HG03175 (cell line): Measurements from ENCODE around the gene INPP5D.
"Not testable (repeated sequence)": the region's sequence is repeated elsewhere in the genome, so short reads cannot be mapped to it uniquely, and the experiment has no call there.

Experiments used
- ATAC-seq: cut with Tn5 transposase; IDR thresholded peaks from one replicate; pipeline ENCODE4 v1.9.1; 2021; ENCODE audit warnings: mild to moderate bottlenecking, moderate library complexity; ENCODE audit not compliant: unreplicated experiment

The INPP5D gene

GRCh38 chr2:233089851-233090250, 29.7 kb downstream of the INPP5D start:
- ATAC-seq, result no peak

DNA sequence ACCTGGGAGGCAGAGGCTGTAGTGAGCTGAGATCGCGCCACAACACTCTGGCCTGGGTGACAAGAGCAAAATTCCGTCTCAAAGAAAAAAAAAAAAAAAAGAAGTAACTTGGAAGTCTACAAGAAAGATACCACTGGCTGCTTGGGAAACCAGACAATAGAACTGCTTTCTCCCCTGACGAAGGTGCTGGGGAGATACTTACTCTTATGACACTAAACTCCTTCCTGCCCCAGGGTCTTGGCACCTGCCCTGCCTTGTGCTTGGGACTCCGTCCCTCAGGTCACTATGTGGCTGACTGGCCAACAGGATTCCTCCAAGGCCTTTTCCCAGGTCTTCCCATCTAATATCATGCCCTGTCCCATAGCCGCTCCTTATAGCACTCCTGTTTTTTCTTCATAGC, 30.7 kb downstream of the INPP5D start:
- no peak for ATAC-seq

DNA sequence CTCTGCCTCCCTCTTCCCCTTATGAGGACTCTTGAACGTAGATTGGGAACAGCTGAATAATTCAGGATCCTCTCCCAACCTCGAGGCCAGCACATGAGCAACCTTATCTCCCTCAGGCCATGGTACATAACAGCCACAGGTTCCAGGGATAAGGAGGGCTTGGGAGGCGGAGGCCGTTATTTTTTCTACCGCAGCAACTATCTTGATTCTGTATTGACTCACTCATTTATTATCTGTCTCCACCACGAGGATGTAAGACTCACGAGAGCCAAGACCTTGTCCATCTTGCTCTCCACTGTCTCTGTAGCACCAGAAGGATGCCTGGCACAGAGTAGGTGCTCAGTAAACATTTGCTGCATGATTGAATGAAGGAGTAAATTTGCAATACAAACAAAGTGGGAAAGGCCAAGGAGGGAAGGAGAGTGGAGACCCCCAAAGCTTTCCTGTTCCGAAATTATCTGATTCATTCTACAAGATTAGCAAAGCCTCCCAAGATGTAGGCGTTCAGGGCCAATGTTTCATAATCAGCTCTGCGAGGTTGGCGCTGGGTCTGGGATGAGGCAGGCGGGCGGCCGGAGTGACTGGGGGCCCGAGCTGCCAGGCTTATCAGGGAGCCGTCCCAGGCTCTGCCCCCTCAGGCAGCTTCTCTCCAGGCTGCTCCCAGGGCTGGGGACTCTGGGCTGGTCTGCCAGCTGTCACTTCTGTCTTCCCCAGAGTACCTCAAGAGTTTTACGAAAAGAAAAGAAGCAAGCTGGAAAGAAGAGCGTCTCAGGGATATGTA, 31.6 kb downstream of the INPP5D start:
- no peak for ATAC-seq

- no peak for ATAC-seq
Observed at GRCh38 chr2:233092432-233093165, 32.5 kb downstream of the INPP5D start.

- no peak for ATAC-seq
Observed at GRCh38 chr2:233093166-233093448, 33.0 kb downstream of the INPP5D start.

DNA sequence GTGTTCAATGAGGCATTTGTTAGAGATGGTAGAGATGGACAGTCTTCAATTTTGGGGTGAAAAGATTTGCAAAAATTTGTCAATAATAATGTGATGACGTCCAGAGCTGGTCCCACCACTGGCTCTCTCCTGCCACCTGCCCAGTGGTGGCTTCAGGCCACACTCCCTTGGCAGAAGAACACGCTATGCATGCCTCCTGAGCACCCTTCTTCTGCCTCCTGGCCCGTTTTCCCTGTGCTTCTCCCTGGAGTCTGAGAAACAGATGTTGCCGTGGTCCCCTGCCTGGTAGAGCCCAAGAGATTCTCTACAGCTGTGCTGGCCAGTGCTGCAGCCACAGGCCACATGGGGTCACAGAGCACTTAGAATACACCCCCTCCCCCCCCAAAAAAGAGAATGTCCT, 33.6 kb downstream of the INPP5D start:
- ATAC-seq, result no peak

DNA sequence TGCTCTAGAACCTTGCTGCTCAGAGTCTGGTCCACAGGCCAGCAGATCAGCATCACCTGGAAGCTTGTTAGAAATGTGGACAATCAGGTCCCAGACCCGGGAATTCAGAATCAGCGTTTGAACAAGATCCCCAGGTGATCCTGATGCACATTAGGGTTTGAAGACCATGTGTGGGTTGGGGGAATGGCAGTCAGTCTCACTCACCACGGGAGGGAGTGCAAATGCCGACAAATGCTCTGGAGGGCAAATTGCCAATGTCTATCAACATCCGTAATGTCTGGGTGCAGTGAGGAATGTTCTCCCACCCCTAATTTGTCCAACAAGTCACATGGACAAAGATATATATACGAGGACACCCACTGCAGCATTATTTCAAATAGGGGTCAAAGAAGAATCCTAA, 34.5 kb downstream of the INPP5D start:
- ATAC-seq, result no peak

DNA sequence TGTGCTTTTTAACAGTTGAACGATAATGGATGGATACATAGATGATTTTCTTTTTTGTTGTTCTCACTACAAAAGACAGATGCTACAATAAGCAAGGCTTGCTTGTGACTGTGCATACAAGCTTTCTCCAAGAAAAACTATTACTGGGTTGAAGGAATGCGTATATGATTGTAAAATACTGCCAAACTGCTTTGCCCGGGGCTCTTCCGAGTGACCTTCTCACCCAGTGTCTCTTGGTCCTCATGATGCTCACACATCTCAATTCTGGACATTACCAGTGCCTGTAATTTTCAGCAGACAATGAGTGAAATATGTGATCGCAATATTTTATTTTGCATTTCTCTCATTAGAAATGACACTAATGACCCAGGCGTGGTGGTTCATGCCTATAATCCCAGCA, 35.9 kb downstream of the INPP5D start:
- ATAC-seq, result no peak

DNA sequence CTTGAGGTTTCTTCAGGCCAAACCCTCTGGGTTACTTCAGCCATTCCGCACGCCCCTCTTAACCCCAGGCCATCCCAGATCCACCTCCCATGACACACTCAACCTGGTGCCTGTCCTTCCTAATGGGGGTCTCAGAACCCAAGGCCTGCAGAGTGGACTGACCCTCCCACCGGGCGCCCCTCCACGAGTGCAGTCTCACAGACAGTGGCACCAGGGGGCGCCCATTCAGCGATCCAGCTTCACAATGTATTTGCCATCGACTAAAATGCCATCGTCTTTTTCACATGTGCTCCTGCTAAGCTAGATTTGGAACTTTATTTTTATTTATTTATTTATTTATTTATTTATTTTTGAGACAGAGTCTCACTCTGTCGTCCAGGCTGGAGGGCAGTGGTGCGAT, 38.5 kb downstream of the INPP5D start:
- no peak for ATAC-seq

- not testable (repeated sequence) for ATAC-seq
Observed at GRCh38 chr2:233099820-233100191, 39.7 kb downstream of the INPP5D start.

GRCh38 chr2:233100192-233100998, 40.3 kb downstream of the INPP5D start:
- ATAC-seq, result peak; percentile 78

DNA sequence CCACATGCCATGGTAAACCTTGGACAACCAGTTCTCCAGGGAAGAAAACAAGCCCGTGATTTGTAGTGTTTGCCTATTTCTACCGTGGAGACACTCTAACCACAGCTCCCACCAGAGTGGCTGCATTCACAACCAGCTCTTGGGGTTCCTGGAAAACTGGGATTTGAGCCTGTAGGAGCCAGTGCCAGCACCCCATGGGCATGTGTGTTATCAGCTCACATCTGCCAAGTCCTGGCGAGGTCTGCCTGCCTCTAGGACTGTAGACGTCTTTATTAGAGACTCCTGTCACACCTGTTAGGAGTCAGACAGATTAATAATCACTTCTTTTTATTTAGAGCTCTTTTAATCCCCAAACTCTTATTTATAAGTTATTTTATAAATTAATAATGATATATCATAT, 41.0 kb downstream of the INPP5D start:
- no peak for ATAC-seq

GRCh38 chr2:233101816-233102215, 41.7 kb downstream of the INPP5D start:
- ATAC-seq, result no peak

GRCh38 chr2:233105156-233105895, 45.2 kb downstream of the INPP5D start:
- ATAC-seq, result no peak

GRCh38 chr2:233105930-233106329, 45.8 kb downstream of the INPP5D start:
- no peak for ATAC-seq

DNA sequence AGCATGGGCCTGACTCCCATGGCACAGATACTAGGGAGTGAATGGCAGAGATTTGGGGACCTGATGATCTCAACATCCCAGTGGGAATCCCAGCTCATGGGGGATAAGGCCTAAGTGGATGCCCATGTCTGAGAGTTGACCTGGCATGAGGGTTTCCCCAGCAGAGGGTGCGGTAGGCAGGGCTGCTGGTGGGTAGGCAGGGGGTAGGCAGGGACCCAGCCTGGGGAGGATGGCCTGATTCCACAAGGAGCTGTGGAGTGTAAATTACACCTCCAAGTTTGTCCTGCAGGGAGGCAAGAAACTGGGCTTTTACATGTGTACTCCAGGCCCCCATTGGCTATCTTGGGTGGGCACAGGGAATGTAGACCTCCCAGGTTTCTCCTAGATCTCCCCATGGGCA, 46.9 kb downstream of the INPP5D start:
- no peak for ATAC-seq

DNA sequence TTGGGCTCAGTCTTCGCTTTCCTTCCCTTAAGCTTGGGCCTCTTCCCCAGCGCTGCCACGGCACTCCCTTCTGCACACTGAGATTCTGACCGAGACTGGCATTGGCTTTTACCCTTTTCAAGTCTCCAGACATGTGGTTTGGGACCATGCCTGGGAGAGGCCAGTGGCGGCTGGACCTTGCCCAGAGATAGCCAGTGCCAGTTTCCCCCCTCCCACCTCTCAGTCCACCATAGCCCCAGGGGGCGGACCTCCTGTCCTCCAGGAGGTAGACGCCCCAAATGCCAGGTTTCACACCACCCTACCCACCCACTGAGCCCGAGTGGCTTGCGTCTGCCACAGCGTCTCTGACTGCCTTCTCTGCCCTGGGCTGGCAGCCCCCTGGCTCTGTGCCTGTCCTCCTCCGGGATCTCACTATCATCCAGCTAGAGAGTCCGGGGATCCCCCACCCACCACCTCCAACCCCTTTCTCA, 47.7 kb downstream of the INPP5D start:
- no peak for ATAC-seq

- ATAC-seq, result no peak
Observed at GRCh38 chr2:233108611-233109490, 48.7 kb downstream of the INPP5D start.

DNA sequence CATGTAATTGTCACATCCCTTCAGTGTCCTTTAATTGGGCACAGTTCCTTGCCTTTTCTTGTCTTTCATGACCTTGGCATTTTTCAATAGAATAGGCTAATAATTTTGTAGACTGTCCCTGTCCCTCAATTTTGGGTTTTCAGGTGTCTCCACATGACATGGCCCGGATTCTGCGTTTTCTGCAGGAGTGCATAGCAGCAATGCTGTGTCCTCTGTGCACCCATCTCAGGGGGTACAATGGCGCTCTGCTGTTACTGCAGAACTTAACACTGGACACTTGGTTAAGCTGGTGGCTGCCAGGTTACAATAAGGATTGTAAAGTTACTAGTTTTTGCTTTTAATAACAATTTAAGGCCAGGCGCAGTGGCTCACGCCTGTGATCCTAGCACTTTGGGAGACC, 51.3 kb downstream of the INPP5D start:
- ATAC-seq, result no peak

DNA sequence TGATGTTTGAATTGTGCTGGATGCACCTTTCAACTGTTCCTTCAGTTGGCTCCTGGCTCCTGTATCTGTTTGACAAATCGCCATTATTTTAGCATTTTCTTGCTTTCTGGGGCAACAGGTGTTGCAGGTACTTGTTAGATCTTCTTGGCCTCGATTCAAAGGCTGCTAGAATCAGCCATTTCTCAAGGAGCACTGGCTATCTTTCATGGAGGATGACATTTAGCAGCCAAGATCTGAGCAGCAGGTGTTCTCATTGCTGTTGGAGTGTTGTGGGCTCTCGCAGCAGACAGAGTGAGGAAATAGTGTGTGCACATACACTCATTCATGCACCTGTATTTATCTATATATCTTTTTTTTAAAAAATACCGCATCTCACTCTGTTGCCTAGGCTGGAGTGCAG, 52.2 kb downstream of the INPP5D start:
- no peak for ATAC-seq
